Astrocyte (in vitro differentiated cells and primary cell): ENCODE measurements around the gene VSTM5.

ENCODE experiments used
- EZH2 ChIP-seq: IDR thresholded peaks from 2 replicates; pipeline ENCODE4 v1.6.1; 2012; ENCODE audit warnings: mild to moderate bottlenecking, low read length, inconsistent platforms; ENCODE audit not compliant: insufficient read depth
- TF ChIP-seq, protein P1 (sequence below): IDR thresholded peaks from 2 replicates; pipeline ENCODE4 v1.5.1; 2011; ENCODE audit warnings: low read depth, mild to moderate bottlenecking, inconsistent platforms, low read length, moderate library complexity; ENCODE audit not compliant: insufficient read depth

DNA sequence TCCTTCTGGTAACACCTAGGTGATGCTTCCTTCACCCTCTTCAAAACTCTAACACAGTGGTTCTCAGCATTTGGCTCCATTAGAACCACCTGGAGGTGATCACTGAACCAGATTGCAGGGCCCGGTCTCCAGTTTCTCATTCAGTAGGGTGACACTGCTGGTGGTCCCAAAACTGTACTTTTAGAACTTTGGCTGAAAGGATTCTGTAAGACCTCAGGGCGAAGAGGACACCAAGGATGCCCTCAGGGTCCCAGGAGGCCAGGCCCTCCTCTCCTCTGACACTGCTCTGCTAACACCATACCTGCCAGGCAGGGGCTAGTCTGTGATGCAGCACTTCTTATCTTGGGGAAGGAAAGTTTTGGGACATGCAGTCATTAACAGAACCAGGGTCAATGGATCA, 9.0 kb downstream of the VSTM5 start:
- TF ChIP-seq, protein P1, sequence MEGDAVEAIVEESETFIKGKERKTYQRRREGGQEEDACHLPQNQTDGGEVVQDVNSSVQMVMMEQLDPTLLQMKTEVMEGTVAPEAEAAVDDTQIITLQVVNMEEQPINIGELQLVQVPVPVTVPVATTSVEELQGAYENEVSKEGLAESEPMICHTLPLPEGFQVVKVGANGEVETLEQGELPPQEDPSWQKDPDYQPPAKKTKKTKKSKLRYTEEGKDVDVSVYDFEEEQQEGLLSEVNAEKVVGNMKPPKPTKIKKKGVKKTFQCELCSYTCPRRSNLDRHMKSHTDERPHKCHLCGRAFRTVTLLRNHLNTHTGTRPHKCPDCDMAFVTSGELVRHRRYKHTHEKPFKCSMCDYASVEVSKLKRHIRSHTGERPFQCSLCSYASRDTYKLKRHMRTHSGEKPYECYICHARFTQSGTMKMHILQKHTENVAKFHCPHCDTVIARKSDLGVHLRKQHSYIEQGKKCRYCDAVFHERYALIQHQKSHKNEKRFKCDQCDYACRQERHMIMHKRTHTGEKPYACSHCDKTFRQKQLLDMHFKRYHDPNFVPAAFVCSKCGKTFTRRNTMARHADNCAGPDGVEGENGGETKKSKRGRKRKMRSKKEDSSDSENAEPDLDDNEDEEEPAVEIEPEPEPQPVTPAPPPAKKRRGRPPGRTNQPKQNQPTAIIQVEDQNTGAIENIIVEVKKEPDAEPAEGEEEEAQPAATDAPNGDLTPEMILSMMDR, result no peak
- TF ChIP-seq EZH2, result no peak
